Tibial artery (tissue), 4 donors: Measurements from ENCODE around the gene USO1.
"Not testable (repeated sequence)": the region's sequence is repeated elsewhere in the genome, so short reads cannot be mapped to it uniquely, and the experiment has no call there.

ENCODE experiments used
- DNase-seq, 2 donors: peaks; one replicate each; pipeline ENCODE4 v3.0.0-alpha.2; 2019
- H3K27ac ChIP-seq, 2 donors: fragments of 200-600 bp; sonication (generic) in 1 of 2; 1 replicate in 1 of 2; 2 replicates in 1 of 2; pipeline ENCODE4 v1.5.1; 2018 to 2019; ENCODE audit warnings: mild to moderate bottlenecking in 1 of 2
- H3K27me3 ChIP-seq, 2 donors: fragments of 200-600 bp; sonication (generic) in 1 of 2; one replicate each; pipeline versions ENCODE4 v1.5.1 to v1.6.0; 2016 to 2019
- H3K36me3 ChIP-seq, 3 donors: fragments of 200-600 bp; sonication (generic) in 2 of 3; one replicate each; pipeline ENCODE4 v1.5.1; 2016 to 2019; ENCODE audit warnings: mild to moderate bottlenecking in 2 of 3
- H3K4me1 ChIP-seq, 4 donors: fragments of 200-600 bp; sonication (generic) in 2 of 4; 1 replicate in 3 of 4; 2 replicates in 1 of 4; pipeline ENCODE4 v1.5.1; 2016 to 2019
- H3K4me3 ChIP-seq, 2 donors: fragments of 200-600 bp; sonication (generic) in 1 of 2; 1 replicate in 1 of 2; 2 replicates in 1 of 2; pipeline ENCODE4 v1.5.1; 2018 to 2019; ENCODE audit warnings: mild to moderate bottlenecking in 2 of 2
- H3K9me3 ChIP-seq, 3 donors: fragments of 200-600 bp; sonication (generic) in 1 of 3; one replicate each; pipeline ENCODE4 v1.5.1; 2016 to 2019
- intact Hi-C: fragments of 100-400 bp; cut with DNase I; formaldehyde crosslinking; loops from one replicate; pipeline ENCODE4 v1.15.0; 2023; ENCODE audit warnings: low total_unique reads
- TF ChIP-seq, protein P1 (sequence below), 2 experiments: fragments of 200-600 bp in 1 of 2; fragments of 450-650 bp in 1 of 2; IDR thresholded peaks; one replicate each; pipeline ENCODE4 v1.5.1; 2017 to 2019; ENCODE audit warnings: antibody characterized with exemption in 2 of 2, mild to moderate bottlenecking in 1 of 2, moderate library complexity in 1 of 2

Gene USO1

DNA sequence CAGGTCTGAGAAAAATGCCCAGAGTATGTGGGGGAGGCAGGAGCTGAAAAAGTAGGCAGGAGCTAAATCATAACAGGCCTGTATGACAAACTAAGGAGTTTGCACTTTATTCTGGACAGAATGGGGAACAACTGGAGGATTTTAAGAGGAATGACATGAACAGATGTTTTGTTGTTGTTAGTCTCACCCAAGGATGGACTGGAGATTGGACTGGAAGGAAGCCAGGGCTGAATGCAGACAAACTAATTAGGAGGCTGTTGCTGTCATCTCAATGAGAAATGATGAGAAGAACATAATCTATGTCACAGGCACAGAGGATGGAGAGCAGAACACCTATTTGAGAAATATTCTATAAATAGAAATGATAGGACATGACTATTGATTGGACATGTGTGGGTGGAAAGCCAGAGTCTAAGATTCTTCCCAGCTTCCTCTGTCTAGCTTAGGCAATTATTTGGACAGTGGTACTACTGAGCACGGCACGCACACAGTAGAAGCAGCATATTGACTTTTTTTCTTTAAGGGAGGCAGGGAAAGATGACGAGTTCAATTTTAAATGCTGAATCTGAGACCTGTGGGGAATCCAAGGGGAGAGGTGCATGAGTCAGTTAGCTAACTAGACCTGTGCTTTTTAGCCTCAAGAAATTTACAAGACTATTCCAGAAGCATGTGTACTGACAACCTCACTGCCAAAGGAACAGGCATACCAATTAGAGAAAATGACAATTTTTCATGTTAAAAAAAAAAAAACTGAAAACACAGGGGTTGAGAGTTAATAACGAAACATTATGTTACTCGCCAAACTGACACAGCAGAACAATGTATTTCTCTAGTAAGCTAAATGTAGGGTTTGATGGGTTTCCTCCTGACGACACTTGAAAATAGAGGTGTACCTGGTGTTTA, 963 bp upstream of the USO1 start:
- TF ChIP-seq, protein P1, sequence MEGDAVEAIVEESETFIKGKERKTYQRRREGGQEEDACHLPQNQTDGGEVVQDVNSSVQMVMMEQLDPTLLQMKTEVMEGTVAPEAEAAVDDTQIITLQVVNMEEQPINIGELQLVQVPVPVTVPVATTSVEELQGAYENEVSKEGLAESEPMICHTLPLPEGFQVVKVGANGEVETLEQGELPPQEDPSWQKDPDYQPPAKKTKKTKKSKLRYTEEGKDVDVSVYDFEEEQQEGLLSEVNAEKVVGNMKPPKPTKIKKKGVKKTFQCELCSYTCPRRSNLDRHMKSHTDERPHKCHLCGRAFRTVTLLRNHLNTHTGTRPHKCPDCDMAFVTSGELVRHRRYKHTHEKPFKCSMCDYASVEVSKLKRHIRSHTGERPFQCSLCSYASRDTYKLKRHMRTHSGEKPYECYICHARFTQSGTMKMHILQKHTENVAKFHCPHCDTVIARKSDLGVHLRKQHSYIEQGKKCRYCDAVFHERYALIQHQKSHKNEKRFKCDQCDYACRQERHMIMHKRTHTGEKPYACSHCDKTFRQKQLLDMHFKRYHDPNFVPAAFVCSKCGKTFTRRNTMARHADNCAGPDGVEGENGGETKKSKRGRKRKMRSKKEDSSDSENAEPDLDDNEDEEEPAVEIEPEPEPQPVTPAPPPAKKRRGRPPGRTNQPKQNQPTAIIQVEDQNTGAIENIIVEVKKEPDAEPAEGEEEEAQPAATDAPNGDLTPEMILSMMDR (IDR thresholded peaks at IDR 0.05): no peak
- Histone ChIP-seq H3K9me3 (no peaks in the 10 kb centered on the region), H3K27ac (peak overlapping the region; percentile 94 to 98), H3K4me1 (peaks cover 5 to 42% (median 29%) of the 10 kb centered on the region in 4 donors), H3K36me3 (no peaks in the 10 kb centered on the region), H3K4me3 (peak overlapping the region; percentile 71 to 93), H3K27me3 (no peaks in the 10 kb centered on the region)
- intact Hi-C loops: loop anchor here (1.0 kb wide), 1 partner anchor 50 kb away; the partner anchor contains the start of gene G3BP2
- DNase-seq: no peak

DNA sequence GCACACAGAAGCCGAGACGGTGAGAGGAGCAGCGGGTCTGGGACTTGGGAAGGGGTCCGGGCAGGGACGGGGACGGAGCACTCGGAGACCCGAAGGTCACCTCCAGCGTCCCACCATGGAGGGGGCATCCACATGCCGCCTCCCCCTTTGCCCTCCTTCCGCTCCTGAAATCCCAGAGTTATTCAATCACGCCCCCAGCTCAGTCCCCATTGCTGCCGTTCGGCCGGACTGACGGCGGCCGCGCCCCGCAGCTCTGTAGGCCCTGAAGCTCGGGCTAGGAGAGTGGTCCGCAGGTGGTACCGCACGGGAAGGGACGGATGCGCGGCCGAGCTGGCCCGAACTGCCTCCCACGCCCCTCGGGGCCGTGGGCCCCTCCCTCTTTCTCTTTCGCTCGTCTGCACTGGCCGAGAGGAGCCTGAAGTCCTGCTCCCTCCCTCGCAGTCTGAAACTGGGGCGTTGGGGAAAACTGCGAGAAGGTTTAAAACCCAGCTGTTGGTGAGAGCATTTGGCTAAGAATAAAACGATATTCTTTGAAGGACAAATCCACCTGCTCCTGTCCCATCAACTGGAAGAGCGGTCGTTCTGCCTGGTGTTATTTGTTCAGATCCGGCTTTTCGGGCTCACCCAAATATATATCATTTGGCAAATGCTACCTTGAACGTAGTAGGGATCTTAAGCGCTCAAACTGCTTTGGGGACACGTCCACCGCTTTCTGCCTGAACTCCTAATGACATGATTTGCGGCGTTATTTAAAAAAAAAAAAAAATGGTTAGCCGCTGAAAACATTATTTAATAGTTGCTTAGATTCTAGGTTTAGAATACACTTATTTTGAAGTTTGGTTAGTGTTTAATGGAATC, 719 bp downstream of the USO1 start:
- peaks cover 5 to 58% (median 32%) of the 10 kb centered on the region in 4 donors for H3K4me1 ChIP-seq
- intact Hi-C loops: loop anchor here (1.0 kb wide), 1 partner anchor 52 kb away; the partner anchor contains the start of gene G3BP2
- TF ChIP-seq, protein P1 (IDR thresholded peaks at IDR 0.05): no peak

DNA sequence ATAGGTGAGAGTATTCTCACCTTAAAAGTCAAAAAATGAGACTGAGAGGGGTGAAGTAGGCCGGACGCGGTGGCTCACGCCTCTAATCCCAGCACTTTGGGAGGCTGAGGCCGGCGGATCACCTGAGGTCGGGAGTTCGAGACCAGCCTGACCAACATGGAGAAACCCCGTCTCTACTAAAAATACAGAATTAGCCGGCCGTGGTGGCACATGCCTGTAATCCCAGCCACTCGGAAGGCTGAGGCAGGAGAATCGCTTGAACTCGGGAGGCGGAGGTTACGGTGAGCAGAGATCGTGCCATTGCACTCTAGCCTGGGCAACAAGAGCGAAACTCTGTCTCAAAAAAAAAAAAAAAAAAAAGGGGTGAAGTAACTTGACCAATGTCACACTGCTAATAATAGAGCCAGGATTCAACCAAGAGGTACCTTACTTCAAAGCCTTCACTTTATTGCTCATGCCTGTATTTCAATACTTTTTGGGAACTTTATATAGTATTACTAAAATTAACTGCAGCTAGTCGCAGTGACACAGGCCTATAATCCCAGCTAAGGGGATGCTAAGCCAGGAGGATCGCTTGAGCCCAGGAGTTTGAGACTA, 1.7 kb downstream of the USO1 start:
- H3K9me3 ChIP-seq, intact Hi-C loops, H3K27me3 ChIP-seq, H3K36me3 ChIP-seq, DNase-seq: not testable (repeated sequence)
- peak overlapping the region; percentile 94 to 98 for H3K27ac ChIP-seq
- H3K4me3 ChIP-seq: peak overlapping the region; percentile 71 to 93
- H3K4me1 ChIP-seq: peaks cover 5 to 68% (median 35%) of the 10 kb centered on the region in 4 donors

More for the DNA sequence above, 719 bp downstream of the USO1 start:
- no peaks in the 10 kb centered on the region for H3K36me3 ChIP-seq
- H3K4me3 ChIP-seq: peak overlapping the region; percentile 71 to 93
- H3K9me3 ChIP-seq: no peaks in the 10 kb centered on the region
- DNase-seq: peak; percentile 74 to 87
- H3K27ac ChIP-seq: peak overlapping the region; percentile 94 to 98
- no peaks in the 10 kb centered on the region for H3K27me3 ChIP-seq

DNA sequence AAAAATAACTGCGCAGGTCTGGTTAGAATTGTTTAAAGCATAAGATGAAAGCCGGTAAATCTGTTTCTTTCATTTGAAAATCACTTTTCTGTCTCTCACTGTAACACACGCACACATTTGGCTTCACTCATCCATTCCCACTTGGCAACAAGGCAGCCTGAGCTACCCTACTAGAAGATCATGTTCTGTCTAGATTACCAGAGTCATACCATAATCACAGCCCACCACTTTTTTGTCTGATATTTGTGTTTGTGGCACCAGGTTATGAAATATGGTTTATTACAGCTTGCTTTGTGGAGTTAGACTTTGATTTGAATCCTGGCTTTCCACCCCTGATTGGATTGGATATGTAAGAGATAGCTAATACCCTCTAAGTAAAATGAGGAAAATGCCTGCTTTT, 2.2 kb downstream of the USO1 start:
- H3K27me3 ChIP-seq: no peaks in the 10 kb centered on the region
- H3K36me3 ChIP-seq: no peaks in the 10 kb centered on the region
- peak overlapping the region; percentile 94 to 98 for H3K27ac ChIP-seq
- H3K4me1 ChIP-seq: peaks cover 5 to 72% (median 36%) of the 10 kb centered on the region in 4 donors
- DNase-seq: no peak
- TF ChIP-seq, protein P1 (IDR thresholded peaks at IDR 0.05): no peak
- H3K4me3 ChIP-seq: peak overlapping the region; percentile 71 to 93
- H3K9me3 ChIP-seq: no peaks in the 10 kb centered on the region
- intact Hi-C loops: no loop called here

DNA sequence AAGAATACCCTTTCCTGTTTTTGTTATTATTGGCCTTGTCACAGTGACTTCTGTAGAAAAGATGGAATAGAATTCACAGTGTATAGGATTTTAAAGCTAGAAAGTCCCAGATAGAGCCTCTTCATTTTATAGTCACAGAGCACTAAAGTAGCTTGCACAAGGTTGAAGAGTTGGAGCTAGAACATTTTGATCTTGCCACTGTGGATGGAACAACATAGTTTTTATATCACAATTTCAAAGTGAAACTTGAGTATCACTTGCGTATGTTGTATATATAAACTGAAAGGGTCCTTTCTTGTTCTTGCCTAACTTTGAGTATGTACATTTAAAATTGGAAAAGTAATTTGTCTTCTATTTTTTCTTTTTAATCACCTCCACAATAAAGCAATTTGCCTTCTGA, 2.7 kb downstream of the USO1 start:
- intact Hi-C loops: no loop called here
- TF ChIP-seq, protein P1 (IDR thresholded peaks at IDR 0.05): no peak
- no peaks in the 10 kb centered on the region for H3K36me3 ChIP-seq
- peak overlapping the region; percentile 94 to 98 for H3K27ac ChIP-seq
- H3K27me3 ChIP-seq: no peaks in the 10 kb centered on the region
- no peaks in the 10 kb centered on the region for H3K9me3 ChIP-seq
- DNase-seq: no peak
- peak overlapping the region; percentile 71 to 93 for H3K4me3 ChIP-seq
- H3K4me1 ChIP-seq: peaks cover 5 to 70% (median 36%) of the 10 kb centered on the region in 4 donors
